T-cell (primary cell): ENCODE measurements around the gene JMJD1C. TPM values are rescaled to one million over a fixed set of nuclear protein-coding genes. Genes with fewer than 3 reads are reported as not detected.

ENCODE experiments used
- ATAC-seq, 4 experiments: fragments of 200-7000 bp in 3 of 4; fragments of 150-1000 bp in 1 of 4; cut with Tn5 transposase; replicated peaks in 1 of 4; 1 replicate in 3 of 4; 2 replicates in 1 of 4; pipeline ENCODE4 v1.10.0; 2021; ENCODE audit warnings: moderate library complexity in 3 of 4, mild to moderate bottlenecking in 2 of 4, moderate number of reproducible peaks in 1 of 4
- CTCF ChIA-PET, 2 donors: fragments of 300-600 bp; sonication (Branson Sonifier 250); formaldehyde crosslinking; loops; one replicate each; lab custom pipeline; 2022; ENCODE audit warnings: antibody characterized with exemption in 2 of 2; lab: Charles Lee
- POLR2A ChIA-PET, 2 donors: fragments of 300-600 bp; sonication (Branson Sonifier 250); formaldehyde crosslinking; loops; one replicate each; lab custom pipeline; 2022; ENCODE audit warnings: antibody characterized with exemption in 2 of 2; lab: Charles Lee
- DNase-seq, 35 experiments: peaks; one replicate each; pipeline versions ENCODE4 v3.0.0 to v3.0.0-alpha.2; 2013 to 2023
- H3K27ac ChIP-seq: one replicate; pipeline ENCODE4 v1.5.1; 2013; ENCODE audit warnings: low read length
- H3K27me3 ChIP-seq, 2 experiments: replicated peaks in 1 of 2; 1 replicate in 1 of 2; 2 replicates in 1 of 2; pipeline versions ENCODE4 v1.6.1 to v1.7.0; 2013; ENCODE audit warnings: low read length in 1 of 2, mixed read lengths in 1 of 2; ENCODE audit not compliant: control insufficient read depth in 2 of 2, insufficient read depth in 2 of 2; ENCODE audit errors: extremely low read depth in 1 of 2
- H3K36me3 ChIP-seq, 2 donors: 1 replicate in 1 of 2; 2 replicates in 1 of 2; pipeline versions ENCODE4 v1.6.1 to v1.7.0; 2013; ENCODE audit warnings: low read length in 1 of 2; ENCODE audit not compliant: control insufficient read depth in 2 of 2, insufficient read depth in 1 of 2; ENCODE audit errors: extremely low read depth in 1 of 2
- H3K4me1 ChIP-seq, 2 experiments: 1 replicate in 1 of 2; 2 replicates in 1 of 2; pipeline versions ENCODE4 v1.6.1 to v1.7.0; 2013; ENCODE audit warnings: low read length in 2 of 2, mixed read lengths in 1 of 2; ENCODE audit not compliant: insufficient read depth in 2 of 2, control insufficient read depth in 1 of 2; ENCODE audit errors: extremely low read depth in 1 of 2
- H3K4me3 ChIP-seq, 2 donors: 1 replicate in 1 of 2; 2 replicates in 1 of 2; pipeline versions ENCODE4 v1.5.1 to v1.7.0; 2013; ENCODE audit warnings: mild to moderate bottlenecking in 2 of 2, low read length in 1 of 2, moderate library complexity in 1 of 2; ENCODE audit not compliant: control insufficient read depth in 1 of 2; ENCODE audit errors: extremely low read depth in 1 of 2
- H3K9me3 ChIP-seq: 2 replicates; pipeline ENCODE4 v1.7.0; 2013
- H3K27ac Mint-ChIP-seq, 2 donors: one replicate each; pipeline ENCODE4 v1.8.0; 2020 to 2021; ENCODE audit warnings: mild to moderate bottlenecking in 2 of 2, mixed read lengths in 2 of 2
- H3K27me3 Mint-ChIP-seq, 2 donors: one replicate each; pipeline ENCODE4 v1.8.0; 2021 to 2022; ENCODE audit warnings: mixed read lengths in 2 of 2
- H3K36me3 Mint-ChIP-seq: one replicate; pipeline ENCODE4 v1.8.0; 2021; ENCODE audit warnings: mixed read lengths
- H3K4me1 Mint-ChIP-seq, 3 donors: one replicate each; pipeline ENCODE4 v1.8.0; 2020 to 2022; ENCODE audit warnings: mixed read lengths in 3 of 3, mild to moderate bottlenecking in 1 of 3
- H3K4me3 Mint-ChIP-seq, 3 donors: one replicate each; pipeline ENCODE4 v1.8.0; 2020 to 2022; ENCODE audit warnings: mild to moderate bottlenecking in 3 of 3, mixed read lengths in 3 of 3, moderate library complexity in 3 of 3
- H3K9me3 Mint-ChIP-seq, 3 donors: one replicate each; pipeline ENCODE4 v1.8.0; 2020 to 2022; ENCODE audit warnings: mixed read lengths in 3 of 3
- WGBS: methylation state at CpG from one replicate; pipeline ENCODE4 v1.1.5; 2013; ENCODE audit warnings: missing lambda C conversion rate; ENCODE audit not compliant: insufficient coverage; 5-methylcytosine and 5-hydroxymethylcytosine counted together
- total RNA-seq, 35 experiments: library from RNA in 6 of 35; stranded (reverse) in 6 of 35; fragments of 120-200 nt in 1 of 35; gene quantifications; one replicate each; pipeline versions ENCODE4 v1.2.1 to v1.2.4 and lab custom pipeline; 2013 to 2026

Gene JMJD1C
- total RNA-seq, 5 donors from 2014 or later (not counting 1 experiment from before 2014, with no cell fraction given), result 84.1 to 193 (median 92.6) TPM

GRCh38 chr10:63206576-63206975, 259.2 kb downstream of the JMJD1C start:
- Histone ChIP-seq H3K4me1 (peaks cover 9 to 14% of the 10 kb centered on the region in 2 experiments), H3K9me3 (no peaks in the 10 kb centered on the region), H3K27ac (peak overlapping the region; percentile 10), H3K4me3 (no peak overlapping the region), H3K36me3 (peaks cover 0 to 30% of the 10 kb centered on the region in 2 donors), H3K27me3 (no peaks in the 10 kb centered on the region)
- CTCF ChIA-PET, result interaction anchor here (0.6 to 1.0 kb wide), 2 partner anchors 9 to 80 kb away, joined by 3 read pairs; no protein-coding TSS in a partner anchor
- POLR2A ChIA-PET, result interaction anchor here in 1 of 2 donors (0.6 kb wide), 1 partner anchor 58 kb away, joined by 3 read pairs; no protein-coding TSS in a partner anchor
- H3K27me3 Mint-ChIP-seq, result no peaks in the 10 kb centered on the region
- peaks cover 0 to under 1% (median 0%) of the 10 kb centered on the region in 3 donors for H3K9me3 Mint-ChIP-seq
- H3K27ac Mint-ChIP-seq, result peak overlapping the region; percentile 66 to 88
- ATAC-seq (no peak), DNase-seq (no peak)
- H3K36me3 Mint-ChIP-seq, result peaks cover 51% of the 10 kb centered on the region
- peaks cover 40 to 66% (median 61%) of the 10 kb centered on the region in 3 donors for H3K4me1 Mint-ChIP-seq
- peak overlapping the region in 1 of 3 donors; percentile 8 for H3K4me3 Mint-ChIP-seq

GRCh38 chr10:63205421-63205820, 260.4 kb downstream of the JMJD1C start:
- ATAC-seq (no peak), DNase-seq (no peak)
- 100% methylated on average over 1 of the region's 4 CpGs for WGBS
- Mint-ChIP-seq H3K27me3 (no peaks in the 10 kb centered on the region), H3K36me3 (peaks cover 45% of the 10 kb centered on the region), H3K27ac (peak overlapping the region in 1 of 2 donors; percentile 25), H3K4me3 (peak overlapping the region in 2 of 3 donors; percentile 37 to 52), H3K4me1 (peaks cover 34 to 57% (median 53%) of the 10 kb centered on the region in 3 donors), H3K9me3 (no peaks in the 10 kb centered on the region)
- POLR2A ChIA-PET, result interaction anchor here (1.1 to 1.5 kb wide), 3 partner anchors 52 to 63 kb away, joined by 3 read pairs; no protein-coding TSS in a partner anchor
- CTCF ChIA-PET, result interaction anchor here (0.5 to 0.6 kb wide), 3 partner anchors 16 to 297 kb away, joined by 3 to 6 read pairs (median 6); no protein-coding TSS in a partner anchor
- peaks cover 9 to 14% of the 10 kb centered on the region in 2 experiments for H3K4me1 ChIP-seq
- H3K4me3 ChIP-seq, result no peak overlapping the region
- no peaks in the 10 kb centered on the region for H3K9me3 ChIP-seq
- no peaks in the 10 kb centered on the region for H3K27me3 ChIP-seq
- H3K27ac ChIP-seq, result no peak overlapping the region
- peaks cover 0 to 25% of the 10 kb centered on the region in 2 donors for H3K36me3 ChIP-seq

GRCh38 chr10:63204667-63205391, 260.9 kb downstream of the JMJD1C start:
- Histone ChIP-seq H3K9me3 (no peaks in the 10 kb centered on the region), H3K27ac (no peak overlapping the region), H3K36me3 (peaks cover 0 to 26% of the 10 kb centered on the region in 2 donors), H3K4me3 (no peak overlapping the region), H3K27me3 (no peaks in the 10 kb centered on the region), H3K4me1 (peaks cover 9 to 14% of the 10 kb centered on the region in 2 experiments)
- H3K9me3 Mint-ChIP-seq, result no peaks in the 10 kb centered on the region
- peak overlapping the region; percentile 24 to 25 for H3K27ac Mint-ChIP-seq
- peaks cover 42% of the 10 kb centered on the region for H3K36me3 Mint-ChIP-seq
- DNase-seq (no peak), ATAC-seq (no peak)
- ChIA-PET POLR2A (interaction anchor here (1.1 to 1.5 kb wide), 3 partner anchors 53 to 64 kb away, joined by 3 read pairs; no protein-coding TSS in a partner anchor), CTCF (interaction anchor here in 1 of 2 donors (0.5 kb wide), 1 partner anchor 16 kb away, joined by 6 read pairs; no protein-coding TSS in a partner anchor)
- peaks cover 32 to 53% (median 49%) of the 10 kb centered on the region in 3 donors for H3K4me1 Mint-ChIP-seq
- H3K4me3 Mint-ChIP-seq, result peak overlapping the region; percentile 18 to 52 (median 37)
- no peaks in the 10 kb centered on the region for H3K27me3 Mint-ChIP-seq
- WGBS, result 63% methylated on average over 1 of the region's 4 CpGs

- Mint-ChIP-seq H3K9me3 (no peaks in the 10 kb centered on the region), H3K27me3 (no peaks in the 10 kb centered on the region), H3K27ac (no peak overlapping the region), H3K36me3 (peaks cover 44% of the 10 kb centered on the region), H3K4me3 (no peak overlapping the region), H3K4me1 (peaks cover 17 to 27% (median 21%) of the 10 kb centered on the region in 3 donors)
- DNase-seq (no peak), ATAC-seq (no peak)
- Histone ChIP-seq H3K36me3 (peaks cover 0 to 31% of the 10 kb centered on the region in 2 donors), H3K4me3 (no peak overlapping the region), H3K4me1 (peaks cover 0 to 4% of the 10 kb centered on the region in 2 experiments), H3K27ac (no peak overlapping the region), H3K27me3 (no peaks in the 10 kb centered on the region), H3K9me3 (no peaks in the 10 kb centered on the region)
- CTCF ChIA-PET, result interaction anchor here (0.7 to 1.6 kb wide), 7 partner anchors 14 to 606 kb away, joined by 3 to 5 read pairs (median 3); no protein-coding TSS in a partner anchor
- POLR2A ChIA-PET, result interaction anchor here in 1 of 2 donors (0.6 kb wide), 2 partner anchors 67 to 1176 kb away, joined by 5 to 10 read pairs; no protein-coding TSS in a partner anchor
- WGBS, result no CpG with 5 or more reads among the region's 1 CpG
Observed at GRCh38 chr10:63201118-63201517, 264.7 kb downstream of the JMJD1C start.

GRCh38 chr10:63200431-63200830, 265.3 kb downstream of the JMJD1C start:
- H3K4me1 ChIP-seq, result no peaks in the 10 kb centered on the region
- Mint-ChIP-seq H3K27me3 (no peaks in the 10 kb centered on the region), H3K27ac (no peak overlapping the region), H3K9me3 (no peaks in the 10 kb centered on the region), H3K4me1 (peaks cover 15 to 20% (median 16%) of the 10 kb centered on the region in 3 donors), H3K36me3 (peaks cover 43% of the 10 kb centered on the region), H3K4me3 (no peak overlapping the region)
- WGBS, result 100% methylated on average over 1 of the region's 6 CpGs
- peaks cover 0 to 28% of the 10 kb centered on the region in 2 donors for H3K36me3 ChIP-seq
- no peak overlapping the region for H3K4me3 ChIP-seq
- H3K27ac ChIP-seq, result no peak overlapping the region
- POLR2A ChIA-PET, result interaction anchor here in 1 of 2 donors (0.6 kb wide), 1 partner anchor 372 kb away, joined by 3 read pairs; no protein-coding TSS in a partner anchor
- DNase-seq (no peak), ATAC-seq (no peak)
- no peaks in the 10 kb centered on the region for H3K9me3 ChIP-seq
- H3K27me3 ChIP-seq, result no peaks in the 10 kb centered on the region
- CTCF ChIA-PET, result interaction anchor here (0.7 to 1.6 kb wide), 4 partner anchors 151 to 606 kb away, joined by 3 to 5 read pairs (median 4); no protein-coding TSS in a partner anchor

- H3K36me3 ChIP-seq, result peaks cover 0 to 34% of the 10 kb centered on the region in 2 donors
Observed at GRCh38 chr10:63199716-63200115, 266.1 kb downstream of the JMJD1C start.

More at GRCh38 chr10:63199716-63200115, 266.1 kb downstream of the JMJD1C start:
- ChIA-PET CTCF (interaction anchor here (1.0 to 1.4 kb wide), 3 partner anchors 16 to 520 kb away, joined by 4 to 5 read pairs (median 5); no protein-coding TSS in a partner anchor), POLR2A (no interaction called here)
- Histone ChIP-seq H3K9me3 (no peaks in the 10 kb centered on the region), H3K27me3 (no peaks in the 10 kb centered on the region), H3K27ac (no peak overlapping the region), H3K4me1 (no peaks in the 10 kb centered on the region), H3K4me3 (no peak overlapping the region)
- ATAC-seq (no peak), DNase-seq (no peak)
- H3K27me3 Mint-ChIP-seq, result no peaks in the 10 kb centered on the region
- no peaks in the 10 kb centered on the region for H3K9me3 Mint-ChIP-seq
- H3K27ac Mint-ChIP-seq, result peak overlapping the region in 1 of 2 donors; percentile 45
- peaks cover 39% of the 10 kb centered on the region for H3K36me3 Mint-ChIP-seq
- peaks cover 8 to 13% (median 8%) of the 10 kb centered on the region in 3 donors for H3K4me1 Mint-ChIP-seq
- no peak overlapping the region for H3K4me3 Mint-ChIP-seq
- WGBS, result no CpG with 5 or more reads among the region's 2 CpGs
